OCI-LY7 (cell line): ENCODE measurements around the gene ZNF407. TPM values are rescaled to one million over a fixed set of nuclear protein-coding genes. Genes with fewer than 3 reads are reported as not detected.

Experiments
- BruUV-seq: library from RNA; stranded (reverse); fragments of 400-500 nt; replicated peaks from 2 replicates; lab custom pipeline; 2021; lab: Mats Ljungman, UMichigan
- CTCF ChIA-PET: fragments of 300-600 bp; sonication (Branson Sonifier 250); formaldehyde crosslinking; loops from one replicate; lab custom pipeline; 2022; ENCODE audit warnings: antibody characterized with exemption; ENCODE audit not compliant: unreplicated experiment; lab: Charles Lee
- POLR2A ChIA-PET: fragments of 300-600 bp; sonication (Branson Sonifier 250); formaldehyde crosslinking; loops from one replicate; lab custom pipeline; 2022; ENCODE audit warnings: antibody characterized with exemption; lab: Charles Lee
- DNase-seq: peaks from one replicate; pipeline ENCODE4 v3.0.0-alpha.2; 2015; ENCODE audit warnings: low spot score
- H2AFZ ChIP-seq: fragments of 200-600 bp; sonication (generic), shearing (Covaris generic); 2 replicates; pipeline ENCODE4 v1.6.1; 2014; ENCODE audit warnings: mild to moderate bottlenecking, antibody characterized with exemption, low read length, moderate library complexity
- H3K27ac ChIP-seq: fragments of 200-600 bp; sonication (generic); 2 replicates; pipeline ENCODE4 v1.5.1; 2014; ENCODE audit warnings: mixed run types, low read depth, mild to moderate bottlenecking, moderate library complexity, low read length, inconsistent platforms; ENCODE audit not compliant: poor library complexity, severe bottlenecking
- H3K36me3 ChIP-seq: fragments of 200-600 bp; sonication (generic); 2 replicates; pipeline ENCODE4 v1.6.1; 2014; ENCODE audit warnings: mild to moderate bottlenecking, antibody characterized with exemption, low read length, moderate library complexity, mixed read lengths; ENCODE audit not compliant: insufficient read depth
- H3K4me1 ChIP-seq: fragments of 200-600 bp; sonication (generic); 2 replicates; pipeline ENCODE4 v1.5.1; 2014; ENCODE audit warnings: mild to moderate bottlenecking, low read length; ENCODE audit not compliant: insufficient read depth, poor library complexity, severe bottlenecking
- H3K4me2 ChIP-seq: fragments of 200-600 bp; sonication (generic); 2 replicates; pipeline ENCODE4 v1.6.1; 2014; ENCODE audit warnings: mild to moderate bottlenecking, low read length
- H3K4me3 ChIP-seq: fragments of 200-600 bp; sonication (generic); 2 replicates; pipeline ENCODE4 v1.5.1; 2014; ENCODE audit warnings: mild to moderate bottlenecking, low read depth, low read length; ENCODE audit not compliant: poor library complexity, severe bottlenecking
- H3K79me2 ChIP-seq: fragments of 200-600 bp; sonication (generic); 2 replicates; pipeline ENCODE4 v1.6.1; 2016; ENCODE audit warnings: low read depth, mild to moderate bottlenecking, low read length, moderate library complexity, mixed read lengths; ENCODE audit not compliant: insufficient read depth
- H3K9me2 ChIP-seq: fragments of 200-600 bp; sonication (generic); 2 replicates; pipeline ENCODE4 v1.6.1; 2016; ENCODE audit warnings: mild to moderate bottlenecking, low read length, mixed read lengths; ENCODE audit not compliant: insufficient read depth
- H3K9me3 ChIP-seq: fragments of 200-600 bp; sonication (generic); 2 replicates; pipeline ENCODE4 v1.6.1; 2014; ENCODE audit warnings: mild to moderate bottlenecking, mixed run types, low read length, mixed read lengths
- H4K20me1 ChIP-seq: fragments of 200-600 bp; sonication (generic); 2 replicates; pipeline ENCODE4 v1.6.1; 2014; ENCODE audit warnings: mild to moderate bottlenecking, antibody characterized with exemption, low read length, moderate library complexity, mixed read lengths; ENCODE audit not compliant: insufficient read depth
- EZH2phosphoT487 ChIP-seq: fragments of 200-600 bp; sonication (generic); IDR thresholded peaks from 2 replicates; pipeline ENCODE4 v1.6.1; 2018; ENCODE audit warnings: low read depth, borderline replicate concordance, mild to moderate bottlenecking, mixed run types, antibody characterized with exemption, low read length, moderate library complexity, mixed read lengths
- intact Hi-C: fragments of 100-400 bp; cut with micrococcal nuclease; formaldehyde crosslinking; loops from one replicate; pipeline ENCODE4 v1.10.0; 2022; ENCODE audit not compliant: unreplicated experiment
- total RNA-seq, 2 experiments: library from RNA; depleted of rRNA in 1 of 2; stranded (reverse); fragments of >200 nt in 1 of 2; shearing (Covaris generic) in 1 of 2; gene quantifications; 2 replicates each; pipeline ENCODE4 v1.2.3, GENCODE V29; 2014 to 2022
- TF ChIP-seq, protein P1 (sequence below): fragments of 200-600 bp; sonication (generic); conservative IDR thresholded peaks from 2 replicates; pipeline ENCODE4 v1.5.1; 2014; ENCODE audit warnings: mild to moderate bottlenecking, antibody characterized with exemption, low read length, moderate library complexity, mixed read lengths

The ZNF407 gene
- total RNA-seq, 2 experiments from 2014 or later, result 8.9 to 11.9 TPM

DNA sequence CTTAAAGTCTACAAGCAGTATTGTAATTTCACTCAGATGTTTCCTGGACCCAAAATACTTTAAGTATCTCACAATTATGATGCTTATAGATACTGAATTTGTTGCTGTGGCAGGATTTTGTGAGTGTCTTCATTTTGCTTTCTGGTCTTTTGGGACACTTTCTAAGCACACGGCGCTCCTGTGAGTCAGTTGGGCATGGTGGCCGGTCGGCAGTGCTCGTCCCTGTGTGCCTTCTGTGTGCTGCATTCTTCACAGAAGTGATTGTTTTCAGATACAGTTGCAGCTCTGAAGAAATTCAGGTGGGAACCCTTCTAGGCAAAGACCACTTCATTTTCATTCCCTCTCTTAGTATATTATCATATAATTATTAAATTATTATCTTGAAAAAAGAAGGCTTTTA is 273.3 kb downstream of the ZNF407 start:
- H3K4me1 ChIP-seq, result no peaks in the 10 kb centered on the region
- no peaks in the 10 kb centered on the region for H3K79me2 ChIP-seq
- ChIA-PET POLR2A (interaction anchor here (0.7 kb wide), 1 partner anchor 29 kb away, joined by 3 read pairs; no protein-coding TSS in a partner anchor), CTCF (no interaction called here)
- intact Hi-C loops, result no loop called here
- TF ChIP-seq, protein P1, sequence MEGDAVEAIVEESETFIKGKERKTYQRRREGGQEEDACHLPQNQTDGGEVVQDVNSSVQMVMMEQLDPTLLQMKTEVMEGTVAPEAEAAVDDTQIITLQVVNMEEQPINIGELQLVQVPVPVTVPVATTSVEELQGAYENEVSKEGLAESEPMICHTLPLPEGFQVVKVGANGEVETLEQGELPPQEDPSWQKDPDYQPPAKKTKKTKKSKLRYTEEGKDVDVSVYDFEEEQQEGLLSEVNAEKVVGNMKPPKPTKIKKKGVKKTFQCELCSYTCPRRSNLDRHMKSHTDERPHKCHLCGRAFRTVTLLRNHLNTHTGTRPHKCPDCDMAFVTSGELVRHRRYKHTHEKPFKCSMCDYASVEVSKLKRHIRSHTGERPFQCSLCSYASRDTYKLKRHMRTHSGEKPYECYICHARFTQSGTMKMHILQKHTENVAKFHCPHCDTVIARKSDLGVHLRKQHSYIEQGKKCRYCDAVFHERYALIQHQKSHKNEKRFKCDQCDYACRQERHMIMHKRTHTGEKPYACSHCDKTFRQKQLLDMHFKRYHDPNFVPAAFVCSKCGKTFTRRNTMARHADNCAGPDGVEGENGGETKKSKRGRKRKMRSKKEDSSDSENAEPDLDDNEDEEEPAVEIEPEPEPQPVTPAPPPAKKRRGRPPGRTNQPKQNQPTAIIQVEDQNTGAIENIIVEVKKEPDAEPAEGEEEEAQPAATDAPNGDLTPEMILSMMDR, result no peak
- no TSS peak for BruUV-seq
- no peaks in the 10 kb centered on the region for H3K36me3 ChIP-seq
- H3K9me3 ChIP-seq, result no peaks in the 10 kb centered on the region
- no peak for DNase-seq
- no peak overlapping the region for H3K27ac ChIP-seq
- no peak overlapping the region for H3K4me3 ChIP-seq
- no peaks in the 10 kb centered on the region for H3K9me2 ChIP-seq
- H4K20me1 ChIP-seq, result no peaks in the 10 kb centered on the region
- no peak overlapping the region for H3K4me2 ChIP-seq
- no peak overlapping the region for H2AFZ ChIP-seq

- Histone ChIP-seq H3K4me3 (no peak overlapping the region), H2AFZ (no peak overlapping the region), H3K36me3 (no peaks in the 10 kb centered on the region), H3K4me1 (no peaks in the 10 kb centered on the region), H3K4me2 (no peak overlapping the region), H3K79me2 (no peaks in the 10 kb centered on the region), H4K20me1 (no peaks in the 10 kb centered on the region), H3K9me2 (no peaks in the 10 kb centered on the region), H3K9me3 (no peaks in the 10 kb centered on the region), H3K27ac (no peak overlapping the region)
- no peak for DNase-seq
- BruUV-seq, result no TSS peak
- TF ChIP-seq, protein P1, result no peak
- TF ChIP-seq EZH2phosphoT487, result no peak
- intact Hi-C loops, result no loop called here
- POLR2A ChIA-PET, result no interaction called here
- CTCF ChIA-PET, result no interaction called here
Measured at GRCh38 chr18:74873629-74874028, 276.0 kb downstream of the ZNF407 start.

GRCh38 chr18:74874351-74874750 is 276.7 kb downstream of the ZNF407 start:
- no peak for TF ChIP-seq EZH2phosphoT487
- TF ChIP-seq, protein P1, result no peak
- no peaks in the 10 kb centered on the region for H3K79me2 ChIP-seq
- BruUV-seq, result no TSS peak
- no peaks in the 10 kb centered on the region for H3K9me3 ChIP-seq
- no peaks in the 10 kb centered on the region for H4K20me1 ChIP-seq
- H3K4me1 ChIP-seq, result no peaks in the 10 kb centered on the region
- no peak for DNase-seq
- CTCF ChIA-PET, result no interaction called here
- no peak overlapping the region for H3K27ac ChIP-seq
- no peaks in the 10 kb centered on the region for H3K36me3 ChIP-seq
- no peak overlapping the region for H3K4me3 ChIP-seq
- intact Hi-C loops, result no loop called here
- no peaks in the 10 kb centered on the region for H3K9me2 ChIP-seq
- no peak overlapping the region for H3K4me2 ChIP-seq
- POLR2A ChIA-PET, result no interaction called here
- H2AFZ ChIP-seq, result no peak overlapping the region
